Measurements from ENCODE around the gene ANKRD34C.

DNA sequence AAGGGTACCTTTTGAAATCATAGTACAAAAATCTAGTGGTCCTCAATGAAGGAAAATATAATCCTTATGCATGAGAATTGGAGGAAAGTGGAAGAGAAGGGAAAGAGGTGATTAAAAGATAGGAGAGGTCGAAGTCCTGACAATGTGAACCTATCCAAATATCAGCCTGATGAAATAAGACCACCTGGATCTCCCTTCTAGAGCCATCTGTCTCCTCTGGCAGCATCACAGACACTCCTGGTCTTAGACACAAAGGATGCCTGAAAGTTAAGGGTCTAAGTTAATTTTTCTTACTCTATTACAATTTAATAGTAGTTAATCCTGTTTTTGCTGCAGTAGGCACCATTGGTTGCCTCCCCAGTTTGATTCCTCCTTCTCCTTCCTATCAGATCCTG is 17.3 kb downstream of the ANKRD34C start:
- TF ChIP-seq, protein P1, sequence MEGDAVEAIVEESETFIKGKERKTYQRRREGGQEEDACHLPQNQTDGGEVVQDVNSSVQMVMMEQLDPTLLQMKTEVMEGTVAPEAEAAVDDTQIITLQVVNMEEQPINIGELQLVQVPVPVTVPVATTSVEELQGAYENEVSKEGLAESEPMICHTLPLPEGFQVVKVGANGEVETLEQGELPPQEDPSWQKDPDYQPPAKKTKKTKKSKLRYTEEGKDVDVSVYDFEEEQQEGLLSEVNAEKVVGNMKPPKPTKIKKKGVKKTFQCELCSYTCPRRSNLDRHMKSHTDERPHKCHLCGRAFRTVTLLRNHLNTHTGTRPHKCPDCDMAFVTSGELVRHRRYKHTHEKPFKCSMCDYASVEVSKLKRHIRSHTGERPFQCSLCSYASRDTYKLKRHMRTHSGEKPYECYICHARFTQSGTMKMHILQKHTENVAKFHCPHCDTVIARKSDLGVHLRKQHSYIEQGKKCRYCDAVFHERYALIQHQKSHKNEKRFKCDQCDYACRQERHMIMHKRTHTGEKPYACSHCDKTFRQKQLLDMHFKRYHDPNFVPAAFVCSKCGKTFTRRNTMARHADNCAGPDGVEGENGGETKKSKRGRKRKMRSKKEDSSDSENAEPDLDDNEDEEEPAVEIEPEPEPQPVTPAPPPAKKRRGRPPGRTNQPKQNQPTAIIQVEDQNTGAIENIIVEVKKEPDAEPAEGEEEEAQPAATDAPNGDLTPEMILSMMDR (IDR thresholded peaks at IDR 0.05), result no peak
- TF ChIP-seq EP300 (IDR thresholded peaks at IDR 0.05) (no peak), POLR2AphosphoS5 (IDR thresholded peaks at IDR 0.05) (no peak)

All from sigmoid colon (tissue), 4 donors.